Tibial artery (tissue), 4 donors: ENCODE measurements around the gene PIAS1.

Experiments used
- DNase-seq, 2 donors: peaks; one replicate each; pipeline ENCODE4 v3.0.0-alpha.2; 2019
- H3K27ac ChIP-seq, 2 donors: fragments of 200-600 bp; sonication (generic) in 1 of 2; 1 replicate in 1 of 2; 2 replicates in 1 of 2; pipeline ENCODE4 v1.5.1; 2018 to 2019; ENCODE audit warnings: mild to moderate bottlenecking in 1 of 2
- H3K27me3 ChIP-seq, 2 donors: fragments of 200-600 bp; sonication (generic) in 1 of 2; one replicate each; pipeline versions ENCODE4 v1.5.1 to v1.6.0; 2016 to 2019
- H3K36me3 ChIP-seq, 3 donors: fragments of 200-600 bp; sonication (generic) in 2 of 3; one replicate each; pipeline ENCODE4 v1.5.1; 2016 to 2019; ENCODE audit warnings: mild to moderate bottlenecking in 2 of 3
- H3K4me1 ChIP-seq, 4 donors: fragments of 200-600 bp; sonication (generic) in 2 of 4; 1 replicate in 3 of 4; 2 replicates in 1 of 4; pipeline ENCODE4 v1.5.1; 2016 to 2019
- H3K4me3 ChIP-seq, 2 donors: fragments of 200-600 bp; sonication (generic) in 1 of 2; 1 replicate in 1 of 2; 2 replicates in 1 of 2; pipeline ENCODE4 v1.5.1; 2018 to 2019; ENCODE audit warnings: mild to moderate bottlenecking in 2 of 2
- H3K9me3 ChIP-seq, 3 donors: fragments of 200-600 bp; sonication (generic) in 1 of 3; one replicate each; pipeline ENCODE4 v1.5.1; 2016 to 2019
- CTCF ChIP-seq, 2 experiments: fragments of 200-600 bp in 1 of 2; fragments of 450-650 bp in 1 of 2; IDR thresholded peaks; one replicate each; pipeline ENCODE4 v1.5.1; 2017 to 2019; ENCODE audit warnings: antibody characterized with exemption in 2 of 2, mild to moderate bottlenecking in 1 of 2, moderate library complexity in 1 of 2
- intact Hi-C: fragments of 100-400 bp; cut with DNase I; formaldehyde crosslinking; loops from one replicate; pipeline ENCODE4 v1.15.0; 2023; ENCODE audit warnings: low total_unique reads

The PIAS1 gene

GRCh38 chr15:68183616-68184315 is 129.7 kb downstream of the PIAS1 start:
- H3K27me3 ChIP-seq = no peaks in the 10 kb centered on the region
- DNase-seq = no peak
- no peak overlapping the region for H3K27ac ChIP-seq
- TF ChIP-seq CTCF (IDR thresholded peaks at IDR 0.05) = no peak
- H3K36me3 ChIP-seq = peaks cover 25 to 61% (median 48%) of the 10 kb centered on the region in 3 donors
- H3K4me1 ChIP-seq = peaks cover 0 to 28% (median 21%) of the 10 kb centered on the region in 4 donors
- H3K9me3 ChIP-seq = no peaks in the 10 kb centered on the region
- intact Hi-C loops = loop anchor here (5.0 kb wide), 1 partner anchor 546 kb away; no protein-coding TSS in a partner anchor
- no peak overlapping the region for H3K4me3 ChIP-seq

GRCh38 chr15:68184616-68185480 is 130.7 kb downstream of the PIAS1 start:
- no peak for TF ChIP-seq CTCF (IDR thresholded peaks at IDR 0.05)
- peaks cover 0 to 30% (median 22%) of the 10 kb centered on the region in 4 donors for H3K4me1 ChIP-seq
- peaks cover 25 to 55% (median 48%) of the 10 kb centered on the region in 3 donors for H3K36me3 ChIP-seq
- H3K9me3 ChIP-seq = no peaks in the 10 kb centered on the region
- no peak overlapping the region for H3K4me3 ChIP-seq
- H3K27ac ChIP-seq = no peak overlapping the region
- no peak for DNase-seq
- no peaks in the 10 kb centered on the region for H3K27me3 ChIP-seq
- intact Hi-C loops = loop anchor here (5.0 kb wide), 1 partner anchor 548 kb away; no protein-coding TSS in a partner anchor

GRCh38 chr15:68186671-68187397 is 132.7 kb downstream of the PIAS1 start:
- Histone ChIP-seq H3K36me3 (peaks cover 16 to 43% (median 40%) of the 10 kb centered on the region in 3 donors), H3K27ac (peak overlapping the region; percentile 55 to 62)

GRCh38 chr15:68187559-68187958 is 133.4 kb downstream of the PIAS1 start:
- Histone ChIP-seq H3K27me3 (no peaks in the 10 kb centered on the region), H3K9me3 (no peaks in the 10 kb centered on the region), H3K27ac (peak overlapping the region; percentile 55 to 62), H3K4me1 (peaks cover 0 to 30% (median 22%) of the 10 kb centered on the region in 4 donors), H3K4me3 (peak overlapping the region in 1 of 2 donors; percentile 12), H3K36me3 (peaks cover 16 to 44% (median 42%) of the 10 kb centered on the region in 3 donors)
- intact Hi-C loops = no loop called here
- TF ChIP-seq CTCF (IDR thresholded peaks at IDR 0.05) = no peak
- DNase-seq = no peak

More at GRCh38 chr15:68186671-68187397, 132.7 kb downstream of the PIAS1 start:
- Histone ChIP-seq H3K4me1 (peaks cover 0 to 30% (median 22%) of the 10 kb centered on the region in 4 donors), H3K4me3 (no peak overlapping the region), H3K27me3 (no peaks in the 10 kb centered on the region), H3K9me3 (no peaks in the 10 kb centered on the region)
- no peak for DNase-seq
- no peak for TF ChIP-seq CTCF (IDR thresholded peaks at IDR 0.05)
- intact Hi-C loops = no loop called here

- peak overlapping the region; percentile 55 to 62 for H3K27ac ChIP-seq
- intact Hi-C loops = no loop called here
- H3K36me3 ChIP-seq = peaks cover 16 to 41% (median 39%) of the 10 kb centered on the region in 3 donors
- peaks cover 0 to 30% (median 22%) of the 10 kb centered on the region in 4 donors for H3K4me1 ChIP-seq
- no peak overlapping the region for H3K4me3 ChIP-seq
- TF ChIP-seq CTCF (IDR thresholded peaks at IDR 0.05) = no peak
- H3K27me3 ChIP-seq = no peaks in the 10 kb centered on the region
- no peaks in the 10 kb centered on the region for H3K9me3 ChIP-seq
- no peak for DNase-seq
Measured at GRCh38 chr15:68188647-68189046, 134.5 kb downstream of the PIAS1 start.
